K562 (cell line): Measurements from ENCODE around the gene TPRG1L. TPM values are rescaled to one million over a fixed set of nuclear protein-coding genes. Genes with fewer than 3 reads are reported as not detected.

ENCODE experiments used
- ATF1 ChIP-seq, 2 experiments: fragments of 450-650 bp in 1 of 2; IDR thresholded peaks; 2 replicates each; pipeline ENCODE4 v1.6.1; 2016; ENCODE audit warnings: missing compliant biosample characterization in 1 of 2, missing genetic modification characterization in 1 of 2
- ATF3 ChIP-seq, 2 experiments: fragments of 450-650 bp in 1 of 2; sonication (generic) in 1 of 2; formaldehyde crosslinking in 1 of 2; IDR thresholded peaks in 1 of 2; conservative IDR thresholded peaks in 1 of 2; 2 replicates each; pipeline versions ENCODE4 v1.6.1 to v1.8.1; 2016 to 2023; ENCODE audit warnings: mild to moderate bottlenecking in 2 of 2, moderate library complexity in 2 of 2, inconsistent platforms in 1 of 2, missing genetic modification reagents in 1 of 2
- CEBPG ChIP-seq, 3 experiments: fragments of 200-800 bp in 1 of 3; sonication (Bioruptor generic) in 1 of 3; sonication (generic) in 1 of 3; formaldehyde crosslinking in 1 of 3; IDR thresholded peaks in 2 of 3; conservative IDR thresholded peaks in 1 of 3; 2 replicates each; pipeline versions ENCODE4 v1.6.1 to v1.8.0; 2016 to 2022; ENCODE audit warnings: missing compliant biosample characterization in 2 of 3, missing genetic modification characterization in 2 of 3, mild to moderate bottlenecking in 1 of 3, missing genetic modification reagents in 1 of 3
- CTBP1 ChIP-seq: fragments of 450-650 bp; IDR thresholded peaks from 2 replicates; pipeline ENCODE4 v1.6.1; 2016; ENCODE audit warnings: borderline replicate concordance
- DNMT1 ChIP-seq: fragments of 450-650 bp; IDR thresholded peaks from 2 replicates; pipeline ENCODE4 v1.6.1; 2016; ENCODE audit warnings: antibody characterized with exemption, mild to moderate bottlenecking
- GABPA ChIP-seq: fragments of 200-800 bp; sonication (Bioruptor generic); conservative IDR thresholded peaks from 2 replicates; pipeline ENCODE4 v1.6.1; 2016; ENCODE audit warnings: low read depth, missing genetic modification characterization, missing compliant biosample characterization
- HBP1 ChIP-seq: fragments of 450-650 bp; formaldehyde crosslinking; IDR thresholded peaks from 2 replicates; pipeline ENCODE4 v1.4.0; 2022; ENCODE audit warnings: missing genetic modification characterization
- HDAC1 ChIP-seq, 2 experiments: fragments of 450-650 bp; IDR thresholded peaks; 2 replicates each; pipeline ENCODE4 v1.6.1; 2016 to 2017; ENCODE audit warnings: inconsistent platforms in 1 of 2, mild to moderate bottlenecking in 1 of 2, moderate library complexity in 1 of 2
- KLF16 ChIP-seq: IDR thresholded peaks from 2 replicates; pipeline ENCODE4 v1.6.1; 2016; ENCODE audit warnings: antibody characterized with exemption
- L3MBTL2 ChIP-seq: fragments of 450-650 bp; IDR thresholded peaks from 2 replicates; pipeline ENCODE4 v1.6.1; 2016; ENCODE audit warnings: mild to moderate bottlenecking, moderate library complexity
- MYC ChIP-seq, 2 experiments: fragments of 250-450 bp in 1 of 2; sonication (Bioruptor Pico) in 1 of 2; IDR thresholded peaks; 2 replicates each; pipeline versions ENCODE4 v1.5.1 to v1.6.1; 2012 to 2021; ENCODE audit warnings: low read depth in 2 of 2, borderline replicate concordance in 1 of 2, improper control_type of control experiment in 1 of 2, low read length in 1 of 2, mild to moderate bottlenecking in 1 of 2, moderate library complexity in 1 of 2
- NR2C1 ChIP-seq, 2 experiments: fragments of 450-650 bp; IDR thresholded peaks; 2 replicates each; pipeline ENCODE4 v1.6.1; 2017; ENCODE audit warnings: mild to moderate bottlenecking in 2 of 2, antibody characterized with exemption in 1 of 2, inconsistent platforms in 1 of 2, missing compliant biosample characterization in 1 of 2, missing genetic modification characterization in 1 of 2
- NRF1 ChIP-seq, 2 experiments: fragments of 450-650 bp; IDR thresholded peaks in 1 of 2; conservative IDR thresholded peaks in 1 of 2; 2 replicates each; pipeline ENCODE4 v1.6.1; 2014; ENCODE audit warnings: mild to moderate bottlenecking in 2 of 2
- RB1 ChIP-seq: fragments of 450-650 bp; IDR thresholded peaks from 2 replicates; pipeline ENCODE4 v1.6.1; 2017; ENCODE audit warnings: low read depth, mild to moderate bottlenecking
- RBBP5 ChIP-seq: fragments of 200-600 bp; sonication (generic); IDR thresholded peaks from 2 replicates; pipeline ENCODE4 v1.6.1; 2012; ENCODE audit warnings: borderline replicate concordance, mild to moderate bottlenecking, low read length, control low read depth, inconsistent platforms; ENCODE audit not compliant: insufficient read depth, poor library complexity, severe bottlenecking
- RFX1 ChIP-seq: fragments of 450-650 bp; IDR thresholded peaks from 2 replicates; pipeline ENCODE4 v1.6.1; 2016; ENCODE audit warnings: mild to moderate bottlenecking, moderate library complexity
- RUNX1 ChIP-seq: sonication (generic); IDR thresholded peaks from 2 replicates; pipeline ENCODE4 v1.6.1; 2016; ENCODE audit warnings: antibody characterized with exemption, low read depth
- SP2 ChIP-seq: IDR thresholded peaks from 2 replicates; pipeline ENCODE4 v1.6.1; 2011; ENCODE audit warnings: mild to moderate bottlenecking, low read depth, low read length, moderate library complexity; ENCODE audit not compliant: poor library complexity, severe bottlenecking; ENCODE audit errors: extremely low read depth
- SUPT5H ChIP-seq: fragments of 450-650 bp; IDR thresholded peaks from 2 replicates; pipeline ENCODE4 v1.6.1; 2016
- TRIM24 ChIP-seq, 2 experiments: fragments of 450-650 bp; IDR thresholded peaks; 2 replicates each; pipeline ENCODE4 v1.6.1; 2016
- UBTF ChIP-seq, 2 experiments: IDR thresholded peaks; 2 replicates each; pipeline ENCODE4 v1.6.1; 2012; ENCODE audit warnings: improper control_type of control experiment in 2 of 2, low read depth in 2 of 2, low read length in 2 of 2, borderline replicate concordance in 1 of 2
- polyA plus RNA-seq, 8 experiments: library from polyadenylated mRNA; depleted of rRNA in 4 of 8; stranded (reverse) in 5 of 8; unstranded in 3 of 8; fragments of >200 nt; fragmentation: Nextera tagmentation in 2 of 8; fragmentation: Illumina TruSeq in 1 of 8; extraction: Ambion mirVana in 2 of 8; extraction: Trizol in 1 of 8; gene quantifications; 2 replicates each; pipeline versions ENCODE4 v1.2.1 to v1.2.3, GENCODE V29; 2011 to 2014; ENCODE audit warnings: inconsistent platforms in 1 of 8, missing spikeins in 1 of 8
- total RNA-seq, 7 experiments: library from RNA; depleted of rRNA in 6 of 7; stranded (reverse); fragments of >200 nt in 6 of 7; fragmentation: Illumina TruSeq in 2 of 7; extraction: Trizol in 2 of 7; gene quantifications; 2 replicates each; pipeline versions ENCODE4 v1.2.1 to v1.2.3, GENCODE V29; 2011 to 2021; ENCODE audit warnings: low replicate concordance in 1 of 7

Gene TPRG1L
- total and polyA plus RNA-seq, 9 of the 15 experiments (the other 6 are each of a cell fraction or from before 2014, with no cell fraction given), result 1.6 to 11.0 (median 6.2) TPM

GRCh38 chr1:3668585-3669300, 43.9 kb downstream of the TPRG1L start (continued):
- no peak for TF ChIP-seq HBP1
- no peak for TF ChIP-seq SP2
- no peak for TF ChIP-seq NR2C1 (IDR thresholded peaks at IDR 0.05)
- peak; percentile 68 for TF ChIP-seq NR2C1 (tag; IDR thresholded peaks at IDR 0.05)
- TF ChIP-seq ATF1 (CRISPR knock-in tag; IDR thresholded peaks at IDR 0.05), result no peak
- peak; percentile 34 for TF ChIP-seq ATF1 (tag; IDR thresholded peaks at IDR 0.05)
- peak in 1 of 2 experiments; percentile 87; a peak in 2 of 4 replicates for TF ChIP-seq HDAC1 (IDR thresholded peaks at IDR 0.05)
- TF ChIP-seq DNMT1, result no peak
- no peak for TF ChIP-seq KLF16
- TF ChIP-seq RFX1, result peak; percentile 88
- peak; percentile 34 for TF ChIP-seq L3MBTL2
- peak; percentile 80 for TF ChIP-seq ATF3 (IDR thresholded peaks at IDR 0.05)
- TF ChIP-seq ATF3 (CRISPR knock-in tag; conservative IDR thresholded peaks at IDR 0.05), result no peak
- peak; percentile 97 for TF ChIP-seq CEBPG (CRISPR knock-in tag; IDR thresholded peaks at IDR 0.05)
- TF ChIP-seq CEBPG (tag; conservative IDR thresholded peaks at IDR 0.05 in 1 of 2, IDR thresholded peaks at IDR 0.05 in 1 of 2), result peak; percentile 91 to 98
- TF ChIP-seq RB1, result peak; percentile 60
- 0 out of 4 replicates have a peak, but pooled peaks of 1 of the 2 experiments have one; percentile 32 for TF ChIP-seq NRF1 (conservative IDR thresholded peaks at IDR 0.05 in 1 of 2, IDR thresholded peaks at IDR 0.05 in 1 of 2)
- TF ChIP-seq RUNX1, result no peak
- TF ChIP-seq CTBP1, result peak; percentile 23; the same call in 1 of the 2 replicates
- no peak for TF ChIP-seq RBBP5
- no peak for TF ChIP-seq GABPA
- 0 out of 4 replicates have a peak, but pooled peaks of 1 of the 2 experiments have one; percentile 12 for TF ChIP-seq TRIM24 (IDR thresholded peaks at IDR 0.05)
- TF ChIP-seq MYC (IDR thresholded peaks at IDR 0.05; ENCODE audit: low read depth, low read length), result peak; percentile 70
- peak; percentile 65; the same call in 1 of the 2 replicates for TF ChIP-seq MYC (CRISPR knock-in tag; IDR thresholded peaks at IDR 0.05; ENCODE audit: borderline replicate concordance, low read depth)
- TF ChIP-seq SUPT5H, result no peak
- 0 out of 4 replicates have a peak, but pooled peaks of 1 of the 2 experiments have one; percentile 68 for TF ChIP-seq UBTF (IDR thresholded peaks at IDR 0.05; ENCODE audit: borderline replicate concordance in 1 of 2, low read depth in 2 of 2, low read length in 2 of 2)
